Brain microvascular endothelial cell (primary cell): Measurements from ENCODE around the gene GATM.

ENCODE experiments used
- DNase-seq: peaks from one replicate; pipeline ENCODE4 v3.0.0-alpha.2; 2020
- H3K27ac ChIP-seq: fragments of 250-450 bp; sonication (Bioruptor Pico); 2 replicates; pipeline ENCODE4 v1.5.1; 2020; ENCODE audit warnings: mild to moderate bottlenecking, moderate library complexity
- H3K27me3 ChIP-seq: fragments of 250-450 bp; sonication (Bioruptor Pico); replicated peaks from 2 replicates; pipeline ENCODE4 v1.5.1; 2020; ENCODE audit warnings: mild to moderate bottlenecking
- H3K36me3 ChIP-seq: fragments of 250-450 bp; sonication (Bioruptor Pico); replicated peaks from 2 replicates; pipeline ENCODE4 v1.5.1; 2020; ENCODE audit warnings: mild to moderate bottlenecking
- H3K4me3 ChIP-seq: 2 replicates; pipeline ENCODE4 v1.5.1; 2011; ENCODE audit warnings: low read depth, mild to moderate bottlenecking, control low read depth, low read length, moderate library complexity
- in situ Hi-C: cut with HindIII; loops from 2 replicates; pipeline ENCODE4 v1.10.0; 2017; ENCODE audit warnings: low sequenced_read_pairs, low pct_ligation_motif_present
- TF ChIP-seq, protein P1 (sequence below): IDR thresholded peaks from 2 replicates; pipeline ENCODE4 v1.5.1; 2011; ENCODE audit warnings: low read depth, mild to moderate bottlenecking, moderate library complexity, low read length, control low read depth, inconsistent platforms; ENCODE audit errors: missing control alignments

GATM gene

GRCh38 chr15:45337224-45337623, 41.1 kb downstream of the GATM start:
- H3K27ac ChIP-seq: no peak overlapping the region
- in situ Hi-C loops: no loop called here
- no peaks in the 10 kb centered on the region for H3K36me3 ChIP-seq
- no peaks in the 10 kb centered on the region for H3K27me3 ChIP-seq
- DNase-seq: no peak
- TF ChIP-seq, protein P1, sequence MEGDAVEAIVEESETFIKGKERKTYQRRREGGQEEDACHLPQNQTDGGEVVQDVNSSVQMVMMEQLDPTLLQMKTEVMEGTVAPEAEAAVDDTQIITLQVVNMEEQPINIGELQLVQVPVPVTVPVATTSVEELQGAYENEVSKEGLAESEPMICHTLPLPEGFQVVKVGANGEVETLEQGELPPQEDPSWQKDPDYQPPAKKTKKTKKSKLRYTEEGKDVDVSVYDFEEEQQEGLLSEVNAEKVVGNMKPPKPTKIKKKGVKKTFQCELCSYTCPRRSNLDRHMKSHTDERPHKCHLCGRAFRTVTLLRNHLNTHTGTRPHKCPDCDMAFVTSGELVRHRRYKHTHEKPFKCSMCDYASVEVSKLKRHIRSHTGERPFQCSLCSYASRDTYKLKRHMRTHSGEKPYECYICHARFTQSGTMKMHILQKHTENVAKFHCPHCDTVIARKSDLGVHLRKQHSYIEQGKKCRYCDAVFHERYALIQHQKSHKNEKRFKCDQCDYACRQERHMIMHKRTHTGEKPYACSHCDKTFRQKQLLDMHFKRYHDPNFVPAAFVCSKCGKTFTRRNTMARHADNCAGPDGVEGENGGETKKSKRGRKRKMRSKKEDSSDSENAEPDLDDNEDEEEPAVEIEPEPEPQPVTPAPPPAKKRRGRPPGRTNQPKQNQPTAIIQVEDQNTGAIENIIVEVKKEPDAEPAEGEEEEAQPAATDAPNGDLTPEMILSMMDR: no peak
- no peak overlapping the region for H3K4me3 ChIP-seq

GRCh38 chr15:45333550-45333949, 44.8 kb downstream of the GATM start:
- H3K27me3 ChIP-seq: no peaks in the 10 kb centered on the region
- no peaks in the 10 kb centered on the region for H3K36me3 ChIP-seq
- TF ChIP-seq, protein P1: no peak
- no peak overlapping the region for H3K27ac ChIP-seq
- in situ Hi-C loops: no loop called here
- peak; percentile 14 for DNase-seq
- no peak overlapping the region for H3K4me3 ChIP-seq

DNA sequence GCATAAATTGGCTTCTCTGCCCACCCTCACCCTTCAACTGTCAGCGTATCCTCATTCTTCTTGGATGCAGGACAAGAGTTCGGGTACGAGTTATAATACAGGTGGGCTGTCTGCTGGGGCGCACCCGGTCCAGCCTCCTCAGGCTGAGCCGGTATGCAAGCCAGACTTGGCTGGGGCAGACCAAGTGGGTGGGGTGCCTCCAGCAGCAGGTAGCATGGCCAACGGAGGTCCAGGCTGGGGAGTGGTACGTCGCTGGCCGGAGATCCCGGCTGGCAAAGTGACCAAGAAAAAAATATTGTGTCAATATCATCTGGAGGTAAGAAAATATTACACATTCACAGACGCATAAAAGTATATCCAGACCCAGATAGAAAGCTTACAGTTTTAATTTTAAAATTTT, 45.6 kb downstream of the GATM start:
- Histone ChIP-seq H3K4me3 (no peak overlapping the region), H3K27me3 (no peaks in the 10 kb centered on the region), H3K36me3 (no peaks in the 10 kb centered on the region), H3K27ac (no peak overlapping the region)
- TF ChIP-seq, protein P1: no peak
- DNase-seq: no peak
- in situ Hi-C loops: no loop called here

DNA sequence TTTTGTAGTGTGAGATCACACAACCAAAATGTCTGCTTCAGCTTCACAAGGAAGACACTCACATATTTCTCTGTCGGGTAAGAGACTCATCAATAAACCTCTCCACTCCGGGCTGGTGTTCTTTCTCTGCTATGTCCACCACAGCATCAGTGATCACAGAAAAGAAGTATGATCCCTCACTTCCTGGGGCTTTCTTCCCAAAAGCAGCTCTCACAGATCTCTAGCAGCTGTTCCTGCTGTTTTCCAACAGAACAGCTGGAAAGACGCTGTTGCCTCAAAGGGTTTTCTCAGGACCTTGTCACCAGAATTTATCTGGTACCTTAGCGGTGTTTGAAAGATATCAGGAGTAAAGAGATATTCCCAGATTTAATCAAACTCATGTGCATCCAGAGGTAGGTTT, 46.4 kb downstream of the GATM start:
- in situ Hi-C loops: no loop called here
- no peaks in the 10 kb centered on the region for H3K27me3 ChIP-seq
- H3K27ac ChIP-seq: no peak overlapping the region
- H3K4me3 ChIP-seq: no peak overlapping the region
- TF ChIP-seq, protein P1: no peak
- DNase-seq: no peak
- no peaks in the 10 kb centered on the region for H3K36me3 ChIP-seq

- Histone ChIP-seq H3K4me3 (no peak overlapping the region), H3K27ac (no peak overlapping the region), H3K27me3 (no peaks in the 10 kb centered on the region), H3K36me3 (no peaks in the 10 kb centered on the region)
- DNase-seq: no peak
- TF ChIP-seq, protein P1: no peak
- in situ Hi-C loops: no loop called here
These were observed 49.7 kb downstream of the GATM start for GRCh38 chr15:45328663-45329062.

DNA sequence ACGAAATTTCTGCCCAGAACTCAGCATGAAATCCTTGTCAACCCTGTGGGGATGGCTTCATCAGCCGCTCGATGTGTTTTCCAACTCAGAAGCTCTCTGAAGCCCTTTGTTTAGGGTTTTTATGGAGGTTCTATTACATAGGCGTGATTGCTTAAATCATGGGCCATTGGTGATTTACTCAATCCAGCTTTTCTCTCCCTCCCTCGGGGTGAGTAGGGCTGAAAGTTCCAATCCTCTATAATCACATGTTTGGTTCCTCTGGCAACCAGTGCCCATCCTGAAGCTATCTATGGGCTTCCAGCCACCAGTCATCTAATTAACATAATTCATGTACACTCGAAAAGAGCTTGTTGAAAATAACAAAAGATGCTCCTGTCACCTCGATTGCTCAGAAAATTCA, 51.6 kb downstream of the GATM start:
- DNase-seq: no peak
- TF ChIP-seq, protein P1: no peak
- in situ Hi-C loops: no loop called here
- Histone ChIP-seq H3K36me3 (no peaks in the 10 kb centered on the region), H3K4me3 (no peak overlapping the region), H3K27me3 (no peaks in the 10 kb centered on the region), H3K27ac (no peak overlapping the region)
